Left lobe of liver (tissue), 2 donors: Measurements from ENCODE around the gene MYO15A. TPM values are rescaled to one million over a fixed set of nuclear protein-coding genes. Genes with fewer than 3 reads are reported as not detected.
A peak's percentile ranks its signal among the peaks of the same experiment; 100 is the strongest.

Experiments used
- ATAC-seq: fragments of 200-7000 bp; cut with Tn5 transposase; one replicate; pipeline ENCODE4 v1.9.1; 2020; ENCODE audit warnings: mild to moderate bottlenecking, moderate library complexity
- DNase-seq: peaks from one replicate; pipeline ENCODE4 v3.0.0-alpha.2; 2020; ENCODE audit warnings: low spot score
- total RNA-seq: library from RNA; stranded (reverse); gene quantifications from one replicate; pipeline ENCODE4 v1.2.1, GENCODE V29; 2021
- donor health status: DM: no; HTN: no; CAD: no; lungs with moderate emphysema.
- donor health status: DM: no; HTN: yes; CAD: no.

MYO15A gene
- total RNA-seq, 1 donor from 2014 or later: 6.0 TPM

- peak; percentile 94 for ATAC-seq
- peak; percentile 95 for DNase-seq
Observed at GRCh38 chr17:18129041-18129502, 20.5 kb downstream of the MYO15A start.

DNA sequence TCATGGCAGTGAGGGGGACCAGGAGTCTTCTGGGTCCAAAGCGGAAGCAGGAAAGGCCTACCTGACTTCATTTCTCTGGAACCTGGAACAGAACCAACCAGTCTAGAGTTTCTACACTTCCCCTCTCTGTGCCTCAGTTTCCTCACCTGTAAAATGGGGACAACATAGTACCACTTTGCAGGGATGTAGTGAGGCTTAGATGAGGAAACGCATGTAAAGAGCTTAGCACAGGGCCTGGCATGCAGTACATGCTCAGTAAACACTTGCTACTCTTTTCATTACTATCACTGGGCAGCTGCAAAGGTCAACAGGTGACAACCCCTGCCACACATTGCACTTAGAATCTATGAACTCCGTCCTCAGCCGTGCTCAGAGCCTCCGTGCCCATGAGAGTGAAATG lies 24.2 kb downstream of the MYO15A start:
- DNase-seq: no peak
- ATAC-seq: no peak

GRCh38 chr17:18136357-18136756 lies 27.8 kb downstream of the MYO15A start:
- DNase-seq: no peak
- no peak for ATAC-seq

- ATAC-seq (peak; percentile 56), DNase-seq (peak; percentile 86)
Observed at GRCh38 chr17:18138065-18138749, 29.7 kb downstream of the MYO15A start.

- ATAC-seq (no peak), DNase-seq (no peak)
Observed at GRCh38 chr17:18139092-18139491, 30.5 kb downstream of the MYO15A start.

DNA sequence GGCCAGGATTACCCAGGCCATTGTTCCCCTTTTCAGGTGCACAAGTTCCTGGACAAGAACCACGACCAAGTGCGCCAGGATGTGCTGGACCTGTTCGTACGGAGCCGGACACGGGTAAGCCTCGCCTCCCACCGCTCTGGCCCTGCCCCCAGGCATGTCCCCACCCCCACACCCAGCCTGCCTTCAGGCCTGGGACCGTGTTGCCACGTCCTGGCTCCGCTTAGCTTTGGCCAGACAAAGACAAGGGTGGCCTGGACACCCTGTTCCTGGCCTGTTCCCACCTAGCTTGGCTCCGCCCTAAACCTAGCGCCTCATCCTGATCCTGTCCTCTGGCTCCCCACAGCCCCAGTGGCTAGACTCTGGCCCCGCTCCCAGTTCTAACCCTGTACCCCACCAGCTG lies 30.9 kb downstream of the MYO15A start:
- DNase-seq: peak; percentile 97

GRCh38 chr17:18139949-18140348 lies 31.4 kb downstream of the MYO15A start:
- peak; percentile 74 for DNase-seq
- peak; percentile 60 for ATAC-seq

More for the DNA sequence above, 30.9 kb downstream of the MYO15A start:
- ATAC-seq: peak; percentile 77

GRCh38 chr17:18140648-18141047 lies 32.1 kb downstream of the MYO15A start:
- no peak for DNase-seq
- no peak for ATAC-seq

DNA sequence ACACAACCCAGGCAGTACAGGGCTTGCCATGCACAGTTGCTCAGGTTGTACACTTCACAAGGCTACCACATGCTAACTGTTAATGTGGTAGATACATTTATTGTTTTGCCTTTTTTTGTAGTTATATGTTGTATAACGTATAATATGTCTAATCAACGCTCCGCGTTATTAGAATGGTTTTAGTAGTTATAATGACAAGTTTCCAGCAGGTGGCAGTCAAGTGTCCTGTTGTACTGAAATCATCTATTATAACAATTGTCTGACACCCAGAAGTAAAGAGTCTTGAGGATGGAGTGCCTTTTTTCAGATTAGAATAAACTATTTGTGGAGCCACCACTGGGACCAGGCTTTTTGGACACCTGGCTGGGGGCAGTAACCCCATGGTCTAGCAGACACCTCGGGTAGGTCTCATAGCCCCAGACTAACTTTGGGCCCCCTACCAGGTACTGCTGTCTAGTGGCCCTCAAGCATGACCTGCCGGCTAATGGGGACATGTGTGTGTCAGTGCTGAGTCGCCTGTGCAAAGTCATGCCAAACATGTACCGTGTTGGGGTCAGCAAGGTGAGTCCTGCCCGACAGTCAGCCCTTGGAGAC lies 32.8 kb downstream of the MYO15A start:
- ATAC-seq: peak; percentile 14

GRCh38 chr17:18142417-18142816 lies 33.9 kb downstream of the MYO15A start:
- ATAC-seq (no peak), DNase-seq (no peak)

More for the DNA sequence above, 32.8 kb downstream of the MYO15A start:
- DNase-seq: no peak

DNA sequence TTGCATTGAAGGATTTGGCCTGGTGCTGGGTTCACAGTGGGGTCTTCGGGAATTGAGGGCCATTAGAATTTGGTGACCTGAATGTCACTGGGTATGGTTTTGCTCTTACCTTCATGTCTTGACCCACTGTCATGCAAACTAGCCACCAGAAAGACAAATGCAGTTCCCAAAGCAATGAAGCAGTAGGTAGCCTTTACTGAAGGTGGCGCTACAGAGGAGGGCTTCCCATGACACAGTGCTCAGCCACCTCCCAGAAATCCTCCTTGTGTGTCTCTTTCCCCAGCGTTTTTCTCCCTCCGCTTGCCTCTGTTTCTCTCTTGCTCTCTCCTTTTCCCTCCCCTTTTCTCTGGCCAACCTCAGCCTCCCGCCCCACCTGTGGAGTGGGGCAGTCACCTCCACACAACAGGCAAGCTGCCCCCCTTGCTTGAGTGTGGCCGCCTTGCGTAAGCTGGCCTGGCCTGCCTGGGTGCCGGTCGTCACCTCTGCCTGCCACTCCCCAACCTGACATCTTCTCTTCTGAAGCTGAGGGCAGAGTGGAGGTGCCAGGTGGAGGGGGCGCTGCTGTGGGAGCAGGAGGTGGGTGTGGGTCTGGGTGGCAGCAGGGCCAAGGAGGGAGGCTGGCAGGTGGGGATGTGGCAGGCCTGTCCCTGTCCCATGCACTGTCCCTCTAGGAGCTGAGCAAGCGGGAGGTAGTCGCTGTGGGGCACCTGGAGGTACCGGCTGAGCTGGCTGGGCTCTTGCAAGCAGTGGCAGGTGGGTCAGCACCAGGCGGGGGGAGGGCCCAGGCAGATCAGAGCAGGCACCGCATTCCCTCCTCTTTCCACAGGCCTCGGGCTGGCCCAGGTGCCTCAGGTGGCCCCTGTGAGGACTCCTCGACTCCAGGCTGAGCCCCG lies 34.7 kb downstream of the MYO15A start:
- ATAC-seq (no peak), DNase-seq (no peak)

- ATAC-seq (no peak), DNase-seq (no peak)
Observed at GRCh38 chr17:18144261-18144660, 35.7 kb downstream of the MYO15A start.

DNA sequence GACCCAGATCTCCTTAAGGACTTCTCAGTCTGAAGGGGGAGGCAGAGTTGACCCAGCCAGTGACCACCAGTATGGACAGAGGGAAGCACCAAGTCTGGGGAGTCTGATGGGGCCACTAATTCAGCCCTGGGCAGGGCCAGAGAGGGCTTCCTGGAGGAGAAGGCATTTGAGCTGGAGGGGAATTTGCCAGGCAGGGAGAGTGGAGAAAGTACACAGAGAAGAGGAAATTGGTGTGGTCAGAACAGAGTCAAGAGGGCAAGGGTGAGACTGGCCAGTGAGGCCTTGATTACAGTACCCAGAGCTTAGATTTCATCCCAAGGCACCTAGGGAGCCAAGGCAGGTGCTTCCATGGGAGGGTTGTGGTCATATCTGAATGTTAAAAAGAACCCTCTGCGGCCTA lies 36.3 kb downstream of the MYO15A start:
- no peak for ATAC-seq
- no peak for DNase-seq

GRCh38 chr17:18145811-18146210 lies 37.3 kb downstream of the MYO15A start:
- no peak for DNase-seq
- no peak for ATAC-seq

DNA sequence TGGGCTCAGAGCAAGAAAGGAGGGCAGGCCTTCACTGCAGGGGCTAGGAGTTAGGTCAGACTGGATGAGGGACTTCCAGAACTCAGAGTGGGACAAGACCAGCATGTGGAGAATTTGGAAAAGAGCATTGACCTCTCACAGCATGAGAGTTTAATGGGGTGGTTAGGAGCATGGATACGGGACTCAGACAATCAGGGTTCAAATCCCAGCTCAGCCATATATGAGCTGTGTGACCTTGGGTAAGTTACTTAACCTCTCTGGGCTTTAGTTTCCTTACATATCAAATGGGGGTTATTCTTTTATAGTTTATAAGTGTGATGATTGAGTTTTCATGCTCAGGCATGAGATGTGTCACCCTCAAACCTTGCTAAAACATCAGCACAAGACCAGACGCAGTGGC lies 37.7 kb downstream of the MYO15A start:
- ATAC-seq: no peak
- DNase-seq: no peak

DNA sequence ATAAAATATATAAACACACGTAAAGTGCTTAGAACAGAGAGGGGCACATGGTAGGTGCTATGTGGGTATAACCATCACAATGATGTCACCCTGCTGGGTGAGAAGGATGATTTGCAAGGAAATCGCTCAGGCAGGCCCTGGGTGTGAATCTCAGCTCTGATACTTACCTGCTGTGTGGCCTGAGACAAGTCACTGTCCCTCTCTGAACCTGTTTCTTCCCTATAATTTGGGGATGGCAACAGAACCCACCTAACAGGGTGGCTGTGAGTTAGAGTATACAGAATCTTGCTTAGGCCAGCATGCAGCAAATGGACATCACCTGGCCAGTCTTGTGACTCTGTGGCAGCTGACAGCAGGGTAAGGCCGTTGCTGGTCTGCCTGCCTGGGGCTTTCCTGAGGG lies 38.4 kb downstream of the MYO15A start:
- ATAC-seq (no peak), DNase-seq (no peak)

DNA sequence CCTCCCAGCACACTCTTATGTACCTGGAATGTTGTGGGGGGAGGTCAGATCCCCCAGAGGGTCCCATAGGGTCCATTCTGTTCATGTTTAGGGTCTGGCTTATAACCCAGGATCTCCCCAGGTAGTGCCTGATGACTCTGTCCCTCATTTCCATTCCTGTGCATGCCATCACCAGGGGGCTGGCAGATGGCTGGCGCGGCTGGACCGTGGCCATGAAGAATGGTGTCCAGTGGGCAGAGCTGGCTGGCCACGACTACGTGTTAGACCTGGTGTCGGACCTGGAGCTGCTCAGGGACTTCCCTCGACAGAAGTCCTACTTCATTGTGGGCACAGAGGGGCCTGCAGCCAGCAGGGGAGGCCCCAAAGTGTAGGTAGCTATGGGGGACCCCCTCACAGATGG lies 40.0 kb downstream of the MYO15A start:
- ATAC-seq (no peak), DNase-seq (no peak)

GRCh38 chr17:18151290-18151689 lies 42.7 kb downstream of the MYO15A start:
- no peak for ATAC-seq
- DNase-seq: no peak

DNA sequence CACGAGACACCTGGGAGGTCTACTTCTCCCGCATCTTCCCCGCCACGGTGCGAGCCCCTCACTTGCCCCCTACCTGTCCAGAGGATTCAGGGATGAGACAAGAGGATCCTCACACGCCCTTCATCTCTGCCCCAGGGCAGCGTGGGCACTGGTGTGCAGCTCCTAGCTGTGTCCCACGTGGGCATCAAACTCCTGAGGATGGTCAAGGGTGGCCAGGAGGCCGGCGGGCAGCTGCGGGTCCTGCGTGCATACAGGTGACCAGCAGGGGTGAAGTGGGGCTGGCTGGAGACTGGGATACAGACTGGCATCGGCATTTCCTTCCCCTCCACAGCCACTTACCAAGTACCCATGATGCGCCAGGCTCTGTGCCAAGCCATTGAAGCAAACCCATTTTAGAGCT lies 46.6 kb downstream of the MYO15A start:
- no peak for DNase-seq
- no peak for ATAC-seq

DNA sequence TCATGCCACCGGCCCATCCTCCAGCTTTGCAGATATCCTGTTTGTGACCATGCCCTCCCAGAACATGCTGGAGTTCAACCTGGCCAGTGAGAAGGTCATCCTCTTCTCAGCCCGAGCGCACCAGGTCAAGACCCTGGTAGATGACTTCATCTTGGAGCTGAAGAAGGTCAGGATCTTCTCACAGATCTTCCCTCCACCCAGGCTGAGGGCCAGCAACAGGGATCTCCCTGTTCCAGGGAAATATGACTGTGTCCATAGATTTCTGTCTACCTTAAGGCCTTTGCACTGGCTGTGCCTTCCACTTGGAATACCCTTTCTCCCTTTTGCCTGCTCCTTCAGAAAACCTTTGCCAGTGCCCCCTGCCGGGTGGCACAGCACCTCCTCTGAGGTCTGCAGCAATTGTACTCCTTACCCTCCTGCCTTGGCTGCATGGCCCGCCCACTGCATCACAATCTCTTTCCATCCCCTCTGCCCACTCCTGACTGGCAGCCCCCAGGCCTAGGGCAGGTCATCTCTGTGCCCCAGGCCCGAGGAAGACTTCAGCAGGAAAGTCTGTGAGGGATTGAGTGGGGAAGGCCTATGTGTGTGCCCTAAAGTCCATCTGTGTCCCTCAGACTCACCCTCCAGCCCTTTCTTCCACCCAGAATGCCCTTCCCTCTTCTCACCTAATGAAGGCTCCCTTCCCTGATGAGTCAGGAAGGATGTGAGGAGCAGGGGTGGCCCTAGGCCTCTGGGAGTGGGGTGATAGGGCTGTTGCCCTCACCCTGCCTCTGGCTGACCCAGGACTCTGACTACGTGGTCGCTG lies 47.8 kb downstream of the MYO15A start:
- ATAC-seq (no peak), DNase-seq (no peak)

DNA sequence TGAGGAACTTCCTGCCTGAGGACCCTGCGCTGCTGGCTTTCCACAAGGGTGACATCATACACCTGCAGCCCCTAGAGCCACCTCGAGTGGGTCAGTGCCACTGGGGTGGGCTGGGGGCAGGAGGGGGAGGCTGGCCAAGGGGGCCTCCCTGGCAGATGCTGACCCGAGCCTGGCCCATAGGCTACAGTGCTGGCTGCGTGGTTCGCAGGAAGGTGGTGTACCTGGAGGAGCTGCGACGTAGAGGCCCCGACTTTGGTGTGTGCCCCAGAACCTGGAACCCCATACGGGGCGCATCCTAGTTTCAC lies 48.4 kb downstream of the MYO15A start:
- DNase-seq (no peak), ATAC-seq (no peak)
